ENCODE results near the gene USP5. TPM values are rescaled to one million over a fixed set of nuclear protein-coding genes. Genes with fewer than 3 reads are reported as not detected.
"Not testable (repeated sequence)": the region's sequence is repeated elsewhere in the genome, so short reads cannot be mapped to it uniquely, and the experiment has no call there.

USP5 gene
- total RNA-seq, 4 donors from 2014 or later: 61.9 to 79.3 (median 72.5) TPM

DNA sequence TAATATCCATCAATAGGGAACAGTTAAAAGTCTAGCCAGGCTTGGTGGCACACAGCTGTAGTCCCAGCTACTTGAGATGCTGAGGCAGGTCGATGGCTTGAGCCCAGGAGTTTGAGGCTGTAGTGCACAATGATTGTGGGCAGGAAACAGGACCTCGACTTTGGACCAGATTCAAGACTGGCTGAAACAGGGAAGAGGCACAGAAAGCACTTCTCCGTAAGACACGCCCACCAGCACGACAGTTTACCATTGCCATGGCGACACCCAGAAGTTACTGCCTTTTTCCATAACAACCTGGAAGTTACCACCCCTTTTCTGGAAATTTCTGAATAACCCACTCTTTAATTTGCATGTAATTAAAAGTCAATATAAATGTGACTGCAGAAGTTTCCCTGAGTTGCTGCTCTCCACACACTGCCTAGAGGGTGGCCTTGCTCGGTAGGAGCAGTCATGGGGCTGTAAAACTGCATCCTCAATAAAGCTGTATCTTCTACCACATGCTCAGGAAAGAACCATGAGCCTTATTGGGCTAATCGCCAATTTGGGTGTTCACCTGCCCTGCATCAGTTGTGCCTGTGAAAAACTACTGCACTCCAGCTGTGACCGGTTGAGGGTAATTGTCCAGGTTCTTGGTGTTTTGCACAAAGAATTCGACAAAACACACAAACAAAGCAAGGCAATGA is 48.0 kb downstream of the USP5 start:
- DNase-seq (ENCODE audit: low spot score in 2 of 2): peak in 1 of 2 donors; percentile 62
- WGBS, 2 donors: 54 to 57% methylated on average over 10 of the region's 10 CpGs
- no peak overlapping the region for H3K4me3 ChIP-seq (ENCODE audit: low read depth, poor library complexity, severe bottlenecking)
- no peak for TF ChIP-seq POLR2A (IDR thresholded peaks at IDR 0.05)
- TF ChIP-seq, protein P1, sequence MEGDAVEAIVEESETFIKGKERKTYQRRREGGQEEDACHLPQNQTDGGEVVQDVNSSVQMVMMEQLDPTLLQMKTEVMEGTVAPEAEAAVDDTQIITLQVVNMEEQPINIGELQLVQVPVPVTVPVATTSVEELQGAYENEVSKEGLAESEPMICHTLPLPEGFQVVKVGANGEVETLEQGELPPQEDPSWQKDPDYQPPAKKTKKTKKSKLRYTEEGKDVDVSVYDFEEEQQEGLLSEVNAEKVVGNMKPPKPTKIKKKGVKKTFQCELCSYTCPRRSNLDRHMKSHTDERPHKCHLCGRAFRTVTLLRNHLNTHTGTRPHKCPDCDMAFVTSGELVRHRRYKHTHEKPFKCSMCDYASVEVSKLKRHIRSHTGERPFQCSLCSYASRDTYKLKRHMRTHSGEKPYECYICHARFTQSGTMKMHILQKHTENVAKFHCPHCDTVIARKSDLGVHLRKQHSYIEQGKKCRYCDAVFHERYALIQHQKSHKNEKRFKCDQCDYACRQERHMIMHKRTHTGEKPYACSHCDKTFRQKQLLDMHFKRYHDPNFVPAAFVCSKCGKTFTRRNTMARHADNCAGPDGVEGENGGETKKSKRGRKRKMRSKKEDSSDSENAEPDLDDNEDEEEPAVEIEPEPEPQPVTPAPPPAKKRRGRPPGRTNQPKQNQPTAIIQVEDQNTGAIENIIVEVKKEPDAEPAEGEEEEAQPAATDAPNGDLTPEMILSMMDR (IDR thresholded peaks at IDR 0.05): no peak
- intact Hi-C loops (cut with DNase I; ENCODE audit: low total_unique reads): no loop called here

DNA sequence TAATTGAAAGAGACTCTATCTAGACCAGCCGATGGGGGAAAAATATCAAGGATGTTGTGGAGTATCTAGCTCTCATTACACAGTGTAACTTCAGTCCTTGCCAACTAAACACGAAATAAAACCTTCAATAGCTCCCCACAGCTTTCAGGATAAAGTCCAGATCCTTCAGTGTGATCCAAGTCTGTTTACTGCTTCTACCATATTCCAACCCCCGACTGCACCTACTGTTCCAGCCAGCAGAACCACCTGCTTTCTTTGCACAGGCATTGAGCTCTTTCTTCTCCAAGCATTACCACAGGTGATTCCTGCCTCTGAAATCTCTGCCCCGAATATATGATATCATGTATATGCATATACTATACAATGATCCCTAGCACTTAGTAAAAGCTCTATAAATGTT is 50.5 kb downstream of the USP5 start:
- no peak overlapping the region for H3K4me3 ChIP-seq (ENCODE audit: low read depth, poor library complexity, severe bottlenecking)
- TF ChIP-seq, protein P1 (IDR thresholded peaks at IDR 0.05): no peak
- no peak for TF ChIP-seq POLR2A (IDR thresholded peaks at IDR 0.05)
- 82 to 85% methylated on average over 4 of the region's 4 CpGs for WGBS, 2 donors
- DNase-seq (ENCODE audit: low spot score in 2 of 2): no peak
- intact Hi-C loops (cut with DNase I; ENCODE audit: low total_unique reads): no loop called here

DNA sequence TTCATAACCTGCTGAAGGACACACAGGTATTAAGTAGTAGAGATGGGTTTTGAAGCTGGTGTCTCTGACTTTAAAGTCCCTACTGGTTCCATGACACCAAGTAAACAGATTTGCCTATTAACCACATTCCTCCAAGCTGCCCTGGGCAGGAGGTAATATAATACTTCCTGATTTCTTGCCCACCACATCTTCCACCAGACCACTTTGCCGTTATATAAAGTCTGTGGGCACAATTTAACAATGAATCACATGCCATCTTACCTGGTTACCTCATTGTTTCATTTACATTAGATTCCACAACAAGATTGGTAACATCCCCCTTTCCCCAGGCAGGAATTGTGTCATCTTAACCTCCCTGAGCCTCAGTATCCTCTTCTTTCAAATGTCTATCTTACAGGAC is 51.8 kb downstream of the USP5 start:
- H3K4me3 ChIP-seq (ENCODE audit: low read depth, poor library complexity, severe bottlenecking): no peak overlapping the region
- DNase-seq (ENCODE audit: low spot score in 2 of 2): no peak
- no peak for TF ChIP-seq POLR2A (IDR thresholded peaks at IDR 0.05)
- TF ChIP-seq, protein P1 (IDR thresholded peaks at IDR 0.05): no peak
- 58 to 68% methylated on average over 1 of the region's 1 CpG for WGBS, 2 donors
- intact Hi-C loops (cut with DNase I; ENCODE audit: low total_unique reads): no loop called here

DNA sequence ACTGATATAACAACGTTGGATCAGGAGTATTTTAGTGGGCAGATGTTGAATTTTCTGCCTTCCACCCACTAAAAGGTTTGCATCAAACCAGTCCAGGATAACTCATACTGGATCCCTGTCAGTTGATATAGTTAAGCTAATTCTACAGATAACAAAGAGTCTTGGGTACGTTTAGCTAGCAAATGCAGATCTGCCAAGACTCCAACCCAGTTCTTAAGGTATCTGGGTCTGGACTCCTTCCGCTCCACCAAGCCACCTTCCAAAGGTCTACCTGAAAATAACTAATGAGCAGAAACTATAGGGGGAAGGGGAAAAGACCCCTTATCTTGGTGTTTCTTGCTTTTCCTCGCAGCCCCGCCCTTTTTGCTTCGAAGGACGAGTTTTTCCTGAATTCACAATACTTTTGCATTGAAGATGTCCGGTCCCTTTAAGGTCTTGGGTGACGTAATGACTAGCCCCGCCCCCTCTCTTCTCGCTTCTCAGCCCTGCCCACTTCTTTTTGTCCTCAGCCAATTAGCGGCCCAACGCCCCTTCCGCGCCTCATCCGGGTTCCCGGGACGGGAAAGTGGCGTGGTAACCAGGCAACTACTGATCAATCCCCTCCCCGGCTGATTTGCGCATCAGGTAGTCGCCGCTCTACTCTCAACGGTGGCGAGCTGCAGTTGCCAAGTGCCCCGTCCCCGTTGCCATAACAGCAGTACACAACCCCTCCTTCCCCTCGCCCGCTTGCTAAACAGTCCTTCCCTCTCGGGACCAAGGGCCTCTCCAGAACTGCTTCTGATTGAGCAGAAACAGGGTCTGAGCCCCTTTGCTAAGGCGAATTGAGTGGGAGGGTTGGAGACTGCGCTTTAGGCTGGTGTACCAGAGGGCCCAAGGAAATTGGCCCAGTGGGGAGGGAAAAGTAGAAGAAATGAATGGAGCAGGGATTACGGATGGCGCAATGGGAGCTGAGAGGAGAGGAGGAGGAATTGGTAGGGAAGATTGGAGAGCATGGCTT is 52.6 kb downstream of the USP5 start, which contains the start of gene LRRC23:
TSS of gene LRRC23 (plus strand) at position 543 of the 997 bp plus-strand sequence. CDS start 812 bp downstream, outside the sequence.
- intact Hi-C loops (cut with DNase I; ENCODE audit: low total_unique reads): no loop called here
- peak within 1 kb of the TSS; percentile 46 for H3K4me3 ChIP-seq (ENCODE audit: low read depth, poor library complexity, severe bottlenecking)
- peak; percentile 98 to 100 for DNase-seq (ENCODE audit: low spot score in 2 of 2)
- TF ChIP-seq, protein P1 (IDR thresholded peaks at IDR 0.05): no peak
- TF ChIP-seq POLR2A (IDR thresholded peaks at IDR 0.05): no peak
- WGBS, 2 donors: 5% methylated on average over 34 of the region's 34 CpGs

DNA sequence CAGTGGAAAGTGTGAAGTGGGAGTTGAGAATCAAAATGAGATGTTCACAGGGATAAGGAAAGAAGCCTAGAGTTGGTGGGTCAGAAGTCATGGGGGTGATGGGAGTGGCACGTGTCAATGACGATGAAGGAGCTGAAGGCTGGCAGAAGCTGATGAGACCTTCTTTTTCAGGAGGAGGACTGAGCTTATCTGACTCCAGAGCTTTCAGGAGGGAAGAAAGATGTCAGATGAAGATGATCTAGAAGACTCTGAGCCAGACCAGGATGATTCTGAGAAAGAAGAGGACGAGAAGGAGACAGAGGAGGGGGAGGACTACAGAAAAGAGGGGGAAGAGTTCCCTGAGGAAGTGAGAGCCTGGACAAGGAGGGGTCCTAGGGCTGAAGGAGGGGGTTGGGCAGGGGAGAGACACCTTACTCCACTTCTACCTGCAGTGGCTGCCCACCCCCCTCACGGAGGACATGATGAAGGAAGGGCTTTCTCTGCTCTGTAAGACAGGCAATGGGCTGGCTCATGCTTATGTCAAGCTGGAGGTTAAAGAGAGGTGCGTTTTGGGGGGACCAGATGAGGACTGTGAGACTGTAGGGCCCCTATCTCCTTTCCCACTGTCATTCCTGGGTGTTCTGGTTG is 53.6 kb downstream of the USP5 start:
- WGBS, 2 donors: 62 to 71% methylated on average over 5 of the region's 5 CpGs
- DNase-seq (ENCODE audit: low spot score in 2 of 2): no peak
- no peak overlapping the region for H3K4me3 ChIP-seq (ENCODE audit: low read depth, poor library complexity, severe bottlenecking)
- TF ChIP-seq POLR2A (IDR thresholded peaks at IDR 0.05): no peak
- TF ChIP-seq, protein P1 (IDR thresholded peaks at IDR 0.05): no peak
- intact Hi-C loops (cut with DNase I; ENCODE audit: low total_unique reads): no loop called here

DNA sequence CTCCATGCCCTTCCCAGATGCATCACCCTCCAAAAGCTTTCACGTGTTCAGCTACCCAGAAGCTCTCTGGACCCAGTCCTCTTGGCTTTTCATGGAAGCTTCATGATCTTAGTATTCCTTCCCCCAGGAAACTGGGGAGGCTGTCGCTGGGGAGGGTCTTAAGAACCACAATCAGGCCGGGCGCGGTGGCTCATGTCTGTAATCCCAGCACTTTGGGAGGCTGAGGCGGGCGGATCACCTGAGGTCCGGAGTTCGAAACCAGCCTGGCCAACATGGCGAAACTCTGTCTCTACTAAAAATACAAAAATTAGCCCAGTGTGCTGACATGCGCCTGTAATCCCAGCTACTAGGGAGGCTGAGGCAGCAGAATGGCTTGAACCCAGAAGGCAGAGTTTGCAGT is 56.2 kb downstream of the USP5 start:
- H3K4me3 ChIP-seq (ENCODE audit: low read depth, poor library complexity, severe bottlenecking); DNase-seq (ENCODE audit: low spot score in 2 of 2); intact Hi-C loops (cut with DNase I; ENCODE audit: low total_unique reads): not testable (repeated sequence)
- WGBS, 2 donors: 95 to 97% methylated on average over 11 of the region's 11 CpGs

Data from lower leg skin (tissue), 4 donors.